HG03108 (cell line): ENCODE measurements around the gene GALNT10.

Experiments used
- ATAC-seq: cut with Tn5 transposase; IDR thresholded peaks from one replicate; pipeline ENCODE4 v1.9.1; 2021; ENCODE audit warnings: moderate library complexity; ENCODE audit not compliant: unreplicated experiment

GALNT10 gene

GRCh38 chr5:154315756-154316155 is 125.2 kb downstream of the GALNT10 start:
- ATAC-seq: no peak

GRCh38 chr5:154316223-154316935 is 125.8 kb downstream of the GALNT10 start:
- ATAC-seq: no peak

GRCh38 chr5:154317916-154318315 is 127.4 kb downstream of the GALNT10 start:
- ATAC-seq: no peak

GRCh38 chr5:154318691-154319090 is 128.2 kb downstream of the GALNT10 start:
- ATAC-seq: no peak

GRCh38 chr5:154319736-154320135 is 129.2 kb downstream of the GALNT10 start:
- ATAC-seq: no peak

- ATAC-seq: no peak
Observed at GRCh38 chr5:154320224-154321089, 129.9 kb downstream of the GALNT10 start.

- ATAC-seq: no peak
Observed at GRCh38 chr5:154321546-154321945, 131.0 kb downstream of the GALNT10 start.

GRCh38 chr5:154324033-154324432 is 133.5 kb downstream of the GALNT10 start:
- no peak for ATAC-seq

- no peak for ATAC-seq
Observed at GRCh38 chr5:154325566-154325965, 135.0 kb downstream of the GALNT10 start.

- no peak for ATAC-seq
Observed at GRCh38 chr5:154329062-154329461, 138.5 kb downstream of the GALNT10 start.

- ATAC-seq: no peak
Observed at GRCh38 chr5:154329519-154330040, 139.0 kb downstream of the GALNT10 start.

- ATAC-seq: no peak
Observed at GRCh38 chr5:154330097-154330667, 139.6 kb downstream of the GALNT10 start.

GRCh38 chr5:154331232-154331631 is 140.7 kb downstream of the GALNT10 start:
- ATAC-seq: no peak

GRCh38 chr5:154331924-154332323 is 141.4 kb downstream of the GALNT10 start:
- ATAC-seq: no peak

GRCh38 chr5:154332451-154332850 is 141.9 kb downstream of the GALNT10 start:
- no peak for ATAC-seq

- ATAC-seq: no peak
Observed at GRCh38 chr5:154333016-154333415, 142.5 kb downstream of the GALNT10 start.

- ATAC-seq: no peak
Observed at GRCh38 chr5:154334406-154335064, 144.0 kb downstream of the GALNT10 start.

- no peak for ATAC-seq
Observed at GRCh38 chr5:154335065-154335448, 144.5 kb downstream of the GALNT10 start.

- no peak for ATAC-seq
Observed at GRCh38 chr5:154341620-154342019, 151.1 kb downstream of the GALNT10 start.

GRCh38 chr5:154342211-154342610 is 151.7 kb downstream of the GALNT10 start:
- no peak for ATAC-seq

GRCh38 chr5:154342963-154343362 is 152.4 kb downstream of the GALNT10 start:
- ATAC-seq: no peak
